Measurements from ENCODE around the gene THAP11.
"Not testable (repeated sequence)": the region's sequence is repeated elsewhere in the genome, so short reads cannot be mapped to it uniquely, and the experiment has no call there.

Gene THAP11

DNA sequence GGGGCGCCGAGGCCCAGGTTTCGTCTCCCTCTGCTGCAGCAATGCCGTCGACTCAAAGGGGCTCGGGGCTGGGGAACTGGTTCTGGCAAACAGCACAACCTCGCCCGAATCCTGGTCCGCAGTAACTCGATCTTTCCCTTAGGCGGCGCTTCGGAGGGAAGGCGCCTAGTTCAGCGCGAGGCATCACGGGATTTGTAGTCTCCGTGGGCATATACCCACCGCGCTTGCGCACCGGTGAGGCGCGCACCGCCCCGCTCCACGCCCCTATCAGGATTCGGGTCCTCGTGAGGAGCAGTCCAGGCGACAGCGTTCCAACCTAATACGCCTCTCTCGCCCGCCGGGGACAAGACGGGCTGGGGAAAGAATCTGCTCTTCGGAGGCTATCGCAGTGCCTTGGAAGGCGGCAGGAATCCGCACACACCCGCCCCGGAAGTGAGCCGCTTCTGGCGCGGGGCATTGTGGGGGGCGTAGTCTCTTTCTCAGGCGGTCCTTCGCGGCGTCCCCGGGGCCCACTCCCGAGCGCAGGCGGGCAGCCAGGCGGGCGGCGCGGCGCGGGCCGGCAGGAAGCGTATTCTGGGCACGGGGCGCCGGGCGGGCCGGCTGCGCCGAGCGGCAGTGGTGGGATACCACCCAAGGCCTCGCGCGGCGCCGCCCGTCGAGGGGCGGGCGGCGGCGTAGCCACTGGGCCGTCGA, at the start of gene THAP11:
TSS of gene THAP11 (plus strand) at position 505 of the 693 bp plus-strand sequence. CDS start 235 bp downstream, outside the sequence.
- DNase-seq, result peak; percentile 94

DNA sequence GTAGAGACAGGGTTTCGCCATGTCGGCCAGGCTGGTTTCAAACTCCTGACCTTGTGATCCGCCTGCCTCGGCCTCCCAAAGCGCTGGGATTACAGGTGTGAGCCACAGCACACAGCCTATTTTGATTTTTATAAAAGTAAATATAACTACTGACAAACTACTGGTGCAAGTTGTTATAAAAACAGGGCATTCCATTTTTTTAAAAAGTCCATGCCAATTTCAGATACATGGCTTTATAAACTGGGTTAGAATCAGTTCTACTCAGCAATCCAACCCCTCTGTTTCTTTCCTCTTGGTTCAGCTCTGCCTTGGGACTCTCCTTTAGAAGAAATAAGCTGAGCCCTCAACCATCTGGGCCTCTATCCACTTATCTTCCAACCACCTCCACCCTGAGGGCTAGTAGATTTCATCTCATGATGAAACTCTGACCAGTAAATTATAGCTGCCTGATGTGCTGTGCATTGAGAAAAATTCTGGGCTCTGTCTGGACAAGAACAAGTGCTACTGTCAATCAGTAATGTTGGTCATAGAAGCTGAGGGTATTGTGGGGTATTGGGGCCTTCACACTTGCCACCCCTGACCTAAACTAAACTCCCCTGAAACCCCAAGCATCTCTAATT, 45.9 kb upstream of the THAP11 start:
- DNase-seq, result no peak

DNA sequence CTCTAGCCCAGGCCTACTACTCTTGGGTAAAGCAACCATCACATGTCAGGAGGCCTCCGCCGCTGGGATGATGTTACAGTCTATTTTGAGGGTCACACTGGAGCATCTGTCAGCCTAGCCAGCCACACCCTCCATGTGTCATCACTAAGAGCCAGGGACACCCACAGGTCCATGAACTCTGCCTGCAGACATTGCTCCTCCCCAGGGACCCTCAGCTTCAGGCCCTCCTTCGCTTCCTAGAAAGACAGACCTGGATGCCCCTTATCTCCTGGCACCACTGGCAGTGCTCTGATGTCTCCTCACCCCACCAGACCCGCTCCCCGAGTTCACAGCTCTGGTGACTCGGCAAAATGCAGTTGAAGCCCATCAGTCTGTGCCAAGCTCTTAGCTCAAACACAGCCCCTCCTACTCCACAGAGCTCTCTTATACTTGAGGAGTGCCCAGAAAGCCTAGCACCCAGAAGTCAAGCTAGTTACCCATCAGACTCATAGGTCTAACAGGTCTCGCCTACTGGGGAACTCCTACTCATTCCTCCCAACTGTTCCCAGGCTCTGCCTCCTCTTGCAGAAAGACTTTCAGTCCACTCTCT, 41.7 kb upstream of the THAP11 start:
- no peak for DNase-seq

DNA sequence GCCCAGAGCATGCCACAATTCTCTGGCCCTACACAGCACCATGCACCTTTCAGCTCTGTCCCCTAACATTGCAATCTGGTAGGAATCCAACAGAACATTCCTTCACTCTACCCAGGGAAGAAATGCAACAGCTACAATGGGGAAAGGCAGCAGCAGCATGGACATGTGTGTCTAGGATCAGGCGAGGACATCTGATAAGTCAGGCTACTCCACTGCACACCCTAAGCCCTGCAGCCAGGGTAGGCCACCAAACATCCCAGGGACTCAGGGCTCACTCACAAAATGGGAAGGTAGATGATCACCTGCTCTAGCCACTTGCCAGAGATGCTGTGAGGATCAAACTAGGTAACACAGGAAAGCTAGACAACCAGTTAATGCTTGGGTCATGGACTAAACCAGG, 40.9 kb upstream of the THAP11 start:
- DNase-seq, result no peak

DNA sequence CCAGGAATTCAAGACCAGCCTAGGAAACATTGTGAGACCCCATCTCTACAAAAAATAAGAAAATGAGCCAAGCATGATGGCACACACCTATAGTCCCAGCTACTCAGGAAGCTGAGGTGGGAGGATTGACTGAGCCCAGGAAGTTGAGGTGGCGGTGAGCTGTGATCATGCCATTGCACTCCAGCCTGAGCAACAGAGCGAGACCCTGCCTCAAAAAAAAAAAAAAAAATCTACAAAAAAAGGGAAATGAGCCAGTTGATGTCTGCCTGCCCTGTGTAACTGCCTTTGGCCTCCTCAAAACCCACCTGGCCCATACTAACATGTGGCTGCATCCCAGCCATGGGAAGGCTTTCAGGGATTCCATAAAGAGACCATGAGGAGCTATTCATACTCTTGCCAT, 40.2 kb upstream of the THAP11 start:
- DNase-seq, result no peak

DNA sequence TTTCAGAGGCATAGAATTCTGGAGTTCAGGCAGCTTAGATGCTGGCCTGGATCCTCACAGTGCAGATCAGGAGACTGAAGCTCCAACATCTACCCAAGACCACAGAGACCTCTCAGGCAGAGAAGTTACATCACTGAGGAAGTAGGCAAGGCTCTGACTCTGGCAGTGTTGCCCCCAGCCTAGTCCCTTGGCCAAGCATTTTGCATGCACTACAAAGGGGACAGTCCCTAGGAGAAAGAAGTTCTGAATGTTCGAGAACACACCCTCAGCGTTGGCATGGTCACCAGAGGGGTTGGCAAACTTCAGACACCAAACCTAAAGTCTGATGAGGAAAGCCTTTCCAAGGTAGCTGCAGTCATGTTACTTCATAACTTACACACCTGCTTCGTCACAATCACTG, 38.2 kb upstream of the THAP11 start:
- no peak for DNase-seq

DNA sequence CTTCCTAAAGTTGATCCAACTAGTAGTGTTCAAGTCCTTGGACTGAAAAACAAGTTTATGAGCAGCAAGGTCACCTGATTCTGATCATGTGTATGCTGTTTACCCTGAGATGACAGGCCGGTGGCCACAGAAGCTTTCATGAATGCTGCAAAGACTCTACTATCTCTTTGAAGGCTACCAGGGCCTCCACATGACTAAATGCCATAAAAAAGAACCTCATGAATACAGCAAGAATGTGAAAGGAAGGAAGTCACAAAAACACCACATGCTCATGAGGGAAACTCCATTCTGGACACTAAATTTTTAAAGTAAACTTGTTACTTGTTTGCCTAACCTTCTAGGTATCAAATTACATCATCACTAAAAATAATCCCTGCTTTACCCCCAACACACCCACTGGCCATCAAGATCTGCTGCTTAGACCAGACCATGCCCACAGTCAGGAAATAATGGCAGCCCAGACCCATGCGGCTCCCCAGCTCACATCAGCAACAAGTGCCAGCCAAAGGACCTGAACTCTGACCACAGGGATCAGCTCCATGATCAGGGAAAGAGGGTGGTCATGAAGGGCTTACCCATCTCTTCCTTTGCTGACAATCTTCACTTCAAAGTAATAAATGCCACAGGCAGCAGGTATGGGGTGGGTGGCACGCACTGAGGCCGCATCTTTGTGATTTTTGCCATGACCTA, 37.1 kb upstream of the THAP11 start:
- no peak for DNase-seq

DNA sequence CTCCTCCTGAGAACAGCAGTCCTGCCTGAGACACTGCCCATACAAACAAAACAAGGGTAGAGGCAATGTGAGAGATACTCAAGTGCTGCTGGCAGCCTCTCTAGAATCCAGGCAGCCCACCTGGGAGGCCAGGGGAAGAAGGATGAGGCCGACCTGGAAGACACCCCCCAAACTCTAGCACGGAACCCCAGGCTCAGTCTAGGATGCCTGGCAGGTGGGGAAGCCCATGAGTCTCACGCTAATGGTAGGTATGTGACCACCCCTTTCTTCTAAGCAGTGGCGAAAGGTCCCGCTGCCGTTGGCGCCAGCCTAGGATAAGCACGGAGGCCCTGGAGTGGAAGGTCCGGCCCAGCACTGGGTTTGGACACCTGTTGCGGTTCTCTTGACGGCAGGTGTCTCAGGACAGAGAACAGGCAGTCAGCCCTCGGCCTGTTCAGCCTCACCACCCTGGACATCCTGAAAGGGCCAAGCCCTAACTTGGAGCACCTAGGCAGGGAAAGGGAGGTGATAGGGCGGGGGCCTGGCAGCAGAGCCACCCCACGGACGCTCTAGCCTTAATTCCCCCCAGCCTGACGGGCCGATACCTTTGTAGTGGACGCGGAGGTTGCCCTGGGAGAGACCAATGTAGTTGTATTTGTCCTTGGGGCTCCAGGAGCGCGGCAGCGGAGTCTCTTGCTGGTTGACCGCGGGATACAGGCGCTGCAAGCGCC, 36.2 kb upstream of the THAP11 start:
- DNase-seq, result no peak

DNA sequence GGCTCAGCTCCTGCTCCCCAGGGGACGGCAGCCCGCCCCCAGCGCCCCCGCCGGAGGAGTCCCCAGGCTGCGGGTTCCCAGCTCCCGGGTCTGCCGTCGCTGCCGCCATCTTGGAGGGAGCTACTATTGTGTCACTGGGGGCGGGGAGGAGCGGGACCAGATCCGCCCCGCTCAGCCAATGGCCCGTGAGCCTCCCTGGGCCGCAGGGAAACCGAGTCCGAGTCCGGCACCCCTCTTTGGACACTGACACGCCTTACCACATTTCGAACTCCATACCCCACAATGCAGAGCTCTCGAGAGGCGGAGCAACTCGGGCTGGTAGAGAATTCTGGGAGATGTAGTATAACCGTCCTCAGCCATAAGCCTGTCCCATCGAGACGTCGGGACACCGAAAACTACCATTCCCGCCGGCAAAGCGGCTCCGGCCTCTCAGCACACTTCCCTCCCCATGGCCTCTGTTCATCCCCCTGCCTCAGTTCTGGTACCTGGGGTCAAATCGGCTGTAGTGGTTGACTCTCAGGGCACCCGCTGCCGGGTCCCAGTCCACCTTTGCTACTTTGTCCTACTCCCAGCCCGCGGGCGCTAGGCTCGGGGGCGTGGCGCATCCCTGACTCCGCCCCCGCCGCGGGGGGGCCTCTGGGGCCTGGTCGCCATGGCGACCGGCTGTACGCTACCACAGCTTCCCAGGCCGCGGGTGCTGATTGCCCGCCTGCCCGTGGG, 35.5 kb upstream of the THAP11 start, which contains the start of the genes RANBP10 and TSNAXIP1:
TSS of gene RANBP10 (minus strand) at position 133 of the 720 bp plus-strand sequence. CDS start at position 109, 24 bp downstream.
TSS of gene TSNAXIP1 (plus strand) at position 462 of the 720 bp plus-strand sequence. CDS start 261 bp downstream, outside the sequence.
- peak; percentile 96 for DNase-seq

DNA sequence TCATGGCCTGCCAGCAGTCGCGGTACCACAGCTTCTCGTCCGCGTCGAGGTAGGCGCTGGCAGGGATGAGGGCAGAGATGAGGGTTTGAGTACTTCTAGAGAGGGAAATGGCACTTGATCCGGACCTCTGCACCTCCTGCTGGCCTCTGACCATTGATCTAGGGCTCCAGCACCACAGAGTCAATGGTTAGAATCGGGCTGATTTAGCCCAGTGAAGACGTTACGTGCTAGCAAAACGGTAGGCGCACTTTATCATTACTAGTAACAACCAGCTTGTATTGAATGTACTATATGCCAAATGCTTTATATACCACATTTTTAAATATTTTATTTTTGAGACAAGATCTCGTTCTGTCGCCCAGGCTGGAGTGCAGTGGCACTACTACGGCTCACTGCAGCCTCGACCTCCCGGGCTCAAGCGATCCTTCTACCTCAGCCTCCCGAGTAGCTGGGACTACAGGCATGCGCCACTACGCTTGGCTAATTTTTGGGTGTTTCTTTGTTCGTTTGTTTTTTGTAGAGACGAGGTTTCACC, 34.9 kb upstream of the THAP11 start:
- no peak for DNase-seq

DNA sequence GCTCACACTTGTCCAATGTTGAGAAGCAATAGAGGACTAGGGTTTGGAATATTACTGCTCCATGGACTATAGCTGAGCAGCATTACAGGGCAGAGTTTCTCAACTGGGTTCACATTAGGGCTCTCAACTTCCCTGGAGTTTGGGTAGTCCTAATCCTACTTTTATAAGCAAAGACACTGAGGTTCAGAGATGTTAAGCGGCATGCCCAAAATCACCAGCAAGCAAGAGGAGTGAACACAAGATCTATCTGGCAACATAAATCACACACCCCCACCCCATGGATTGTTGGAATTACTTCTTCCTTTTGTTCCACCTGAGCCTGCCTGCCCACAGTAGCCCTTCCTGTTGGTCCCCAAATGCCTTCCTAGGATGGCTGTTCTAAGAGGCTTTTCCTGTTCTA, 30.2 kb upstream of the THAP11 start:
- no peak for DNase-seq

DNA sequence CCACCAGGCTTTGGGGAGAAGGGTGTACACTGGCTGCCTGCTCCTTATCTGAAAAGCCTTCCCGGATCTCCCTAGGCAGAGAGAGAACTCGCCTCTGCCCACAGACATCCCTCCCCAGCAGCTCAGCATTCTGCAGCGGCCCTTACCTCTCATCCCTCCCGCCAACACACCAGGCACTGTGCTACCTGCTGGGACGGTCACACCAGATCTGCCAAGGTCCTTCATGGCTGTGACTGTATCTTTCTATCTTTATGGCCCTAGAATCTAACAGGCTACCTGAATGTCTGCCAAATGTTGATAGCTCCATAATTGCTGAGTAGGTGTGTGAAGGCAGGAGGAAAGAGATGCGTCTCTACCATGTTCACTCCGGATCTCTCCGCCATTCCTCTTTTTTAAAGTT, 27.6 kb upstream of the THAP11 start:
- DNase-seq, result no peak

DNA sequence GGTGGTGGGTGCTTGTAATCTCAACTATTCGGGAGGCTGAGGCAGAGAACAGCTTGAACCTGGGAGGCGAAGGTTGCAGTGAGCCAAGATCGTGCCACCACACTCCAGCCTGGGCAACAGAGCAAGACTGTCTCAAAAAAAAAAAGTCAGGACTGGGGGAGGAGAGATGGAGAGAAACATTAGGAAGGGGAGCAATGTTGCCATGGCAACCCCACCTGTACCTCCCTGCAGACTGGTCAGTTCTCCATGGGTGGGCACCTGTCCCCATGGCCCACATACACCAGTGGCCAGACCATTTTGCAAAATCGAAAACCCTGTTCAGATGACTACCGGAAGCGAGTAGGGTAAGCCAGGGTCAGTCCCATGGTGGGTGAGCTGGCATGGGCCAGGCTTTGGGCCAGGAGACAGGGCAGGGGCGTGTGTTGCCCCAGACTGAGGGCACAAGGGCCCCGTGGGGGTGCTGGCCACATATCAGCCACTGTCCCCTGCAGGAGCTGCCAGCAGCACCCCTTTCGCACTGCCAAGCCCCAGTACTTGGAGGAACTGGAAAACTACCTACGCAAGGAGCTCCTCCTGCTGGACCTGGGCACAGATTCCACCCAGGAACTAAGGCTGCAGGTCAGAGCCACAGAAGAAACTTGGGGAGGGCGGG, 21.4 kb upstream of the THAP11 start:
- no peak for DNase-seq

DNA sequence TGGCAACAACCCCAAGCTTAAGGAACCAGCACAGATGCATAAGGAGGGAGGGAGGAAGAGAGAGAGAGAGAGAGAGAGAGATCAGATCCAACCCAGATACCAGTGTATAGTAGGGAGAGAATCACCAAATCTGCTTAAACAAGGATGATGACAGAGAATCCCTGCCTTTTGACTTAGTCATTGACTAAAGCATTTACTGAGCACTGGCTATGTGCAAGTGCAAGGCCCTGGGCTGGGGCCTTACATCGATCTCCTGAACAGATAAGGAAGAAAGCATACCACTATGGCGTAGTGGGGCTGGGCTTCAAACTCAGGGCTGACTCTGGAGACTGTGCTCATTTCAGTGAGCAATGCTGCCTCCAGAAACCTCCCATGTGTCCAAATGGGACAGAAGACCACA, 19.6 kb upstream of the THAP11 start:
- no peak for DNase-seq

DNA sequence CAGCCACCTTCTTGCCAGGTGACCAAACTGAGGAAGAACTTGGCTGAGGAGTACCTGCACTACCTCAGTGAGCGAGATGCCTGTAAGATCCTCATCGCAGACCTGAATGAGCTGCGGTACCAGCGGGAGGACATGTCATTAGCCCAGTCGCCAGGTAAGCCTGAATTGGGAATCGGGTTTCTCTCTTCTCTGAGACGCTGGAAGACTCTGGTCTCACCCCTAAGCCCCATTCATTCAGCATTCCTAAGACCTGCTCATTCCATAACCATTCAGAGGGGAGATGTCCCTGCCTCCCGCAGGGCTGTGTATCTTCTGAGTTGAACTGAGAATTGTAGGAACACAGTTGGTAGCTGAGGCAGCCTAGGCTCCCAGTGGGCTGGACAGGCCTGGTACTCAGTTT, 17.0 kb upstream of the THAP11 start:
- no peak for DNase-seq

DNA sequence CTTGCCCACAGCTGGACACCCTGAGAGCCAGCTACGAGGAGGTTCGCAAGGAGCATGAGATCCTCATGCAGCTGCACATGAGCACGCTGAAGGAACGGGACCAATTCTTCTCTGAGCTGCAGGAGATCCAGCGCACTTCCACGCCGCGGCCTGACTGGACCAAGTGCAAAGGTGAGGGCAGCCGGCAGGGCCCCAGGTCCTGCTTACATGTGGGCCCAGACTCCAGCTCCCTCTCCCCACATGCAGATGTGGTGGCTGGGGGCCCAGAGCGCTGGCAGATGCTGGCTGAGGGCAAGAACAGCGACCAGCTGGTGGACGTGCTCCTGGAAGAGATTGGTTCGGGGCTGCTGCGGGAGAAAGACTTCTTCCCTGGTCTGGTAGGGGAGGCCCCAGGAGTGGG, 16.2 kb upstream of the THAP11 start:
- DNase-seq, result no peak

DNA sequence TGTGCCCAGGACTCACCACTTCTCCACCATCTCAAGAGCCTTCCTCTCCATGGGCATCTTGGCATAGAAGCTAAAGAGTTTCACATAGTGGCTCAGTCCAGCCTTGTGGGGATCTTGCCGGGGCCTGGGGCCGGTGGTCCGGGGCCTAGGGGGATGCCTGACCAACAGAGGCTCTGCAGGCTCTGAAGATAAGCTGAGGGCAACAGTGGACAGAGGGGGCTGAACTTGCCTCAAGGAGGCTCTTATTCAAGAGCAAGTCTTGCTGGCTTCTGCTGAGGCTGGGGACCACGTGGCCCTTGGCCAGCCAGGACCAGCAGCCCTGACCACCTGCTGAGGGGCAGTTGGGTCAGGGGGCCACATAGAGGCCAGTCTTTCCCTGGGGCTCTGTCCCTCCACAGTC, 13.5 kb upstream of the THAP11 start:
- DNase-seq, result no peak

DNA sequence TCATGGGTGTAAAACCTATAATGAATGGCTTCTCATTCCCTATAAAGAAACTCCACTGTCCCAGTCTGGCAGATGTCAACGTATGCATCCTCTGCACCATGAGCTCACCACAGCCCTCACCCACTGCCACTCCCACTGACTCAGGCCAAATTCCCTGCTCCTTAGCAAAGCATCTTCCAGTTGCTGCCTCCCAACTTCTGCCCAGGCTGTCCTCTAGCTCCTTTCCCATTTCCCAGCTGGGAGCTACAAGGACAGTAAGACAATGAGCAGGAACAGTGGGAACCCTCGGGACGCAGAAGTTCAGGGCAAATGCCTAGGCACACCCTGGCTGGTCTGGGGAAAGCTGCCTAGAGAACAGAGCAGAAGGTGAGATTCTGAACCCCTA, 9.1 kb upstream of the THAP11 start:
- DNase-seq, result no peak

DNA sequence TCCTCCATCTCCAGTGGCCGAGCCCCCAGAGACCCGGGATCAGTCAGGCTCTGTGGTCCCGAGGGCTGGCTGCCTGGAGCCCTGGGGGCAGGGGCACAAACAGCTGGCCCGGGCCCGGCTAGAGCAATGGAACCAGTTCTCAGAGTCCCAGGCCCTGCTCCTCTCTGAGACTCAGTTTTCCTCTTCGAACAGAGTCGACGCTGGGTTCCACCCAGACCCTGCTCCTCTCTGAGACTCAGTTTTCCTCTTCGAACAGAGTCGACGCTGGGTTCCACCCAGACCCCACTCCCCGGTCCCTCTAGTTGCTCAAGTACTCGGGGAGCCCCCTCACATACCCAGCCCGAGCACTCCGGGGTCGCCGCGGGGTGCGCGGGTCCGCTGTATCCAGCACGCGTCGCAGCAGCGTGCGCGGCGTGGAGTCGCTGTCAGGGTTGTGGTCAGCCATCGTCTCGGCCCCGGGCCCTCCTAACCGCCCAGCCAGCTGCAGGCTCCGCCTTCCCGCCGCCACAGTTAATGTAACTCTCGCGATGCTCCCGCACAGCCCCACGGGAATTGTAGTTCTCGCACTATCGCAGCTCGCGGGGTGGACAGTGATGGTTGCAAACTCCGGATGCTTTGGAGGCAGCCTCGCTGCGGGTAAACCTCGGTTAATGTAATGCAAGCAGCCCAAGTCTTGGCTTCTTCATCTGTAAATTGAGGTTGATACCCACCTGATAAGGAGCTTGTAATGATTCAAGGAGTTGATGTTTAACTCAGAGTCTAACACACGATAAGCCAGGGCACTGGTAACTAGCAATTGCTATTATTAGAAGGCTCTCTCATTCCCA, 8.5 kb upstream of the THAP11 start:
- DNase-seq, result peak; percentile 92

DNA sequence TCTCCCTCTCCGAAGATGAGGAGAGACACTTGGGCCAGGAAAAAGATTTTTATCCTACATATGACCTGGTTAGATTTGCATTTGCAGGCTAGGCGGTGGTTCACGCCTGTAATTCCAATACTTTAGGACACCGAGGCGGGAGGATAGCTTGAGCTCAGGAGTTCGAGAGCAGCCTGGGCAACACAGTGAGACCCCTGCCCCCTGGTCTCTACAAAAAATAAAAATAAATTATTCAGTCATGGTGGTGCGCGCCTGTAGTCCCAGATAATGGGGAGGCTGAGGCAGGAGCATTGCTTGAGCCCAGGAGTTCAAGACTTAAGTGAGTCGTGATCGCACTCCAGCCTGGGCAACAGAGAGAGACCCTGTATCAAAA, 7.9 kb upstream of the THAP11 start:
- DNase-seq, result no peak

DNA sequence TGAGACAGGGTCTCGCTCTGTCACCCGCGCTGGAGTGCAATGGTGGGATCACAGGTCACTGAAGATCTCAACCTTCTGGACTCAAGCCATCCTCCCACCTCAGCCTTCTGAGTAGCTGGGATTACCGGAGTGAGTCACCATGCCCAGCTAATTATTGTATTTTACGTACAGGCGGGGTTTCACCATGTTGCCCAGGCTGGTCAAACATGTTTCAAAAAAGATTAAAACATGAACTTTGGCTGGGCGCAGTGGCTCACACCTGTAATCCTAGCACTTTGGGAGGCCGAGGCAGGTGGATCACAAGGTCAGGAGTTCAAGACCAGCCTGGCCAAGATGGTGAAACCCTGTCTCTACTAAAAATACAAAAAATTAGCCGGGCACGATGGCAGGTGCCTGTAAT, 4.9 kb upstream of the THAP11 start:
- DNase-seq, result not testable (repeated sequence)
